Measurements from ENCODE around the gene YJU2. TPM values are rescaled to one million over a fixed set of nuclear protein-coding genes. Genes with fewer than 3 reads are reported as not detected.

The YJU2 gene
- 24.1 TPM for total RNA-seq

DNA sequence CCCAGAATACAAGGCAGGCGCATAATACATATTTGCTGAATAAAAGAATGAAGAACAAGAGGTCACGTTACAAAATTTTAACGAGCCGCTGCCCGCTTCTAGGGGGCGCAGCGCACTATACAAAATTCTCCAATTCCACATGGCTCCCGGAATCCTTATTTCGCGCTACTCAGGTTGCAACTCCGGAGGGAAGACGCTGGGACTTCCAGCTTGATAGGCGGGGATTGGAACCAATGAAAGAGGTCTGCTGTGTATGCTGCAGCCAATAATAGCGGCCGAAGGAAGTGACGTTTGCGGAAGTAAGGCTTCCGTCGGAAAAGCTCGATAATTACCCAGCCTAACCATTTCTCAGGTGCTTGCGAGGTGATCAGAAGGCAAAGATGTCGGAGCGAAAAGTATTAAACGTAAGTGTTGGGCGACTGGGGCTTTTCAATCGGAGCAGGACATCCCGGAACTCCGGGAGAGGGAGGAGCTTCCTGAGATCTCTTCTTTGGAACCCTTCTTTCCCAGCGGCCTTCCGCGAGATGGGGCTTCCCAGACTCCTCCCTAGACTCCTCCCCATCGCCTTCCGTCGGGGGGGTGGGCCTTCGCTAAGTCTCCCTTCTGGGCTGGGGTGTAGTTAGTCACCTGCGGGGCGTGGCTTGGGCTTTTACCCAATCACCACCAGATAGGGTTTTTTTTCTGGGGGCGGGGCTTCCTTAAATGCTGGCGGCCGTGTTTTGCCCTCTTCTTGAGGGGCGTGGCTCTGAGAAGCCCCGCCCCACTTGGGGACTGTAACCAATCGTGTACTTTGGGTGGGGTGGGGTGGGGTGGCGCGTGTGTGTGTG lies at the start of gene YJU2:
Gene YJU2 (plus strand): TSS at position 314 of the 827 bp plus-strand sequence. CDS start 67 bp downstream, at position 381.

DNA sequence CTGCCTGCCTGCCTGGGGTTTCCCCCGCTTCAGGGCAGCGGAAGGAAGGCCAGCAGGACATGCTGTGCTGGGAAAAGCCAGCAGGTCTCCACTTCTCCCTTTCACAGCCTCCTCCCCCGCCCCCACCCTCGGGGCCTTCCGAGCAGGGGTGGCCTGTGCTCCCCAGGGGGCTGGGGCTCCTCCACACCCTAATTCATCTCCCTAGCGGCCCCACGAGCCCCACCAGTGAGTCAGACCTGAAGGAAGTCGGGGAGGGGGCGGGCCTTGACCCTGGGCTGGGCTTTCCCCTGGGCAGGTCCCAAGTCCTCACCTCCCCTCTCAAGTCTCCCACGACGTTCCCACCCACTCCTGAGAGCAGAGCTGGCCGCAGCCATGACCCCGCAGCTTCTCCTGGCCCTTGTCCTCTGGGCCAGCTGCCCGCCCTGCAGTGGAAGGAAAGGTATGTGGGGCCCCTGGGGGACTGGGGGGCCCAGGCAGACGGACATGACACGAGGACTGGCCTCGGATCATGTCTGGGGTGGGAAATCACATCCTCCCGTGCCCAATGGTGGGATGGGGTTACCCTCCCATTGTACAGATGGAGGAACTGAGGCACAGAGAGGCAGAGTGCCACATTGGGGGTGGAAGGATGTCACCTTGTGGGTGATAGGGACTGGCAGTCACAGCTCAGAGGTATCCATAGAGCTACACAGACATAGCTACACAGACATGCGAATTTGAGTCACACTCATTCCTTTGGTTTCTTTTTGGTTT lies 17.5 kb upstream of the YJU2 start, which contains the start of gene EBI3:
Gene EBI3 (plus strand): TSS at position 345 of the 753 bp plus-strand sequence. CDS start 28 bp downstream, at position 373.

DNA sequence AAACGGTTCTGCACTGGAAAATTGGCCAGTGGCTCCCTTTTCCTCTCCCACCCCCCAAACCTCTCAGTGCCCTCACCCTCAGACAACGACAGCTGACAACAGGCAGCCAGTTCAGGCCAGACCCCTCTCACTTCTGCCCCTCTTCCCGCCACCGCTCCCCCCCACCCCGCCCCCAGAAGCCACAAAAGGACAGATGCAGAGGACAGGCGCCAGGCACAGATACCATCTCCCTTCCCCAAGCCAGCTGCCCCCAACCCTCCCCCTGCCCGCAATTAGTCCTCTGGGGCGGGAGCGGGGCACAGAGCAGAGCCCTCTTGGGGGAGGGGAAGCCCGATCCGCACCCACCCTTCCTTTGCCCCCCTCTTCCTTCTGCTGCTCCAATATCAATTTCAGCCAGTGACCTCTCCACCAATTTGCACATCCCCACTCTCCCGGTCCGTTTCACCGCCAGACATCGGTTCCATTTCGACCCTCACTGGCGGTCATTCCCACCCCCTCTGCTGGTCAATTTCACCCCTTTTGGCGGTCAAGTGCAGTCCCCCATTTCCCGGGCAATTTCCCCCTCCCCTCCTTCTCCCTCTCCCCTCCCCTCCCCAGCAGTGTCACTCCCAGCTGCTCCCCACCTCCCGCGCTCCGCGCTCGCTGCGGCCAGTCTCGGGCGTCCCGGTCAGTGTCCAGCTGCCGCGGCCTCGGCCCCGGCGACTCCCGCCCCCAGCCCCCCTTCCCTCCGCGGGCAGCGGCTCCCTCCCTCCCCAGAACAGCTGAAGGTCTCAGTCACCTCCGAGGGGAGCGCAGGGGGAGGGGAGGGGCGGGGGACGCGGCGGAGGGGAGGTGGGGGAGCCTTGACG lies 31.8 kb downstream of the YJU2 start, which contains the start of gene SHD:
Gene SHD (plus strand): TSS at position 848 of the 848 bp plus-strand sequence. CDS start 798 bp downstream, outside the sequence.

DNA sequence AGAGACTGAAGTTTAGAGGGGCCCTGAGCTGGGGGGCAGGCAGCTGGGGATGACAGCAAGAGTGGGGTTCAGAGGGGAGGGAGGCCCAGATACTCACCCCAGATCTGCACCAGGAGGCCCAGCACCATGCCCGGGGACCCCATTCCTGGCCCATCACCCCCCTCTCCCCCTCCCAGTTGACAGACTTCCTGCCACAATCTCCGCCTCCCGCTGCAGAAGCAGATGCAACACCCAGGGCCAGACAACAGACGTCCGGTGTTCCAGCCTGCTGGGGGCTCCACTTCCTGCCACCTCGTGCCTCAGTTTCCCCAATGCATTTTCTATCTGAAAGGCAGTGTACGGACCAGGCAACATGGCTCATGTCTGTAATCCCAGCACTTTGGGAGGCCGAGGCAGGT lies 55.4 kb downstream of the YJU2 start, which contains the start of gene TMIGD2:
Gene TMIGD2 (minus strand): TSS at position 147 of the 398 bp plus-strand sequence. CDS start 4 bp downstream, at position 143.

DNA sequence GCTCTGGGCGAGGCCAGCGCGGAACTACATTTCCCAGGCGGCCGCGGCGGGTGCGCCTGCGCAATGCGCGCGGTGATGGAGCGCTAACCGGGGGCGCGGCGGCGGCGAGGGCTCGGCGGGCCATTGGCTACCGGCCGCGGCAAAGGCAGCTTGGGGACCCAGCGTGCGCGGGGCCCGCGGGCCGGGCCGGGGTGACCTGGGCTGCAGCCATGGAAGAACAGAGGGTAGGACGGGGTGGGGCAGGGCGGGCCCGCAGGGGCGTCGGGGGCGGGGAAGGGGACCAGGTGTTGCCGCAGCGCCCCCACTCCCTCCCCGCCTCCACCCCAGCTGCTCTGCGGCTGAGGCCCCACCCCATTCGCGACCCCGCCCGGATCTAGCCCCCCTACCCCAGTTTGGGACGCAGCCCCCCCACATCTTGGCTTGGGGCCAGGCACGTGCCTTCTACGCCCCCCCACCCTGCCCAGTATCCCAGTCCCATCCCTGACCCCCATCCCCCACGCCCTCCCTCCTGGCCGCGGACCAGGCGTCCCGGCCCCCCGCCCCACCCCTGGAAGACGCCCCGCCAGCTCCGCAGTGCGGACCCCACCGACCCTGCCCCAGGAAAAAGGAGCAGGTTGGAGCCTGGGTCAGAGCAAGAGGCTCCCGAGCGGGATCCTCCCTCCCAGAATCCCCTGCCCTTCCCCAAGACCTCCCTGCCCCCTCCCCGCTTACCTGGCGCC lies 57.8 kb downstream of the YJU2 start, which contains the start of gene FSD1:
Gene FSD1 (plus strand): TSS at position 61 of the 719 bp plus-strand sequence. CDS start 149 bp downstream, at position 210.

Other genes starting within 250 kb of the YJU2 start
- gene PIAS4, start 239.3 kb upstream of the YJU2 start, total RNA-seq: 34.2 TPM
- 23.2 TPM for gene ZBTB7A, start 180.2 kb upstream of the YJU2 start, total RNA-seq
- gene MAP2K2, start 123.0 kb upstream of the YJU2 start, total RNA-seq: 99.1 TPM
- gene CREB3L3, start 93.4 kb upstream of the YJU2 start, total RNA-seq: 0.18 TPM
- gene SIRT6, start 64.5 kb upstream of the YJU2 start, total RNA-seq: 14.0 TPM
- 1.9 TPM for gene ANKRD24, start 64.4 kb upstream of the YJU2 start, total RNA-seq
- 0.82 TPM for gene EBI3, start 17.6 kb upstream of the YJU2 start, total RNA-seq
- gene SHD, start 32.2 kb downstream of the YJU2 start, total RNA-seq: 5.6 TPM
- gene TMIGD2, start 55.3 kb downstream of the YJU2 start, total RNA-seq: 0.70 TPM
- 2.9 TPM for gene FSD1, start 57.5 kb downstream of the YJU2 start, total RNA-seq
- 22.6 TPM for gene STAP2, start 91.7 kb downstream of the YJU2 start, total RNA-seq
- gene MPND, start 96.5 kb downstream of the YJU2 start, total RNA-seq: 14.0 TPM
- gene SH3GL1, start 153.5 kb downstream of the YJU2 start, total RNA-seq: 34.4 TPM
- gene CHAF1A, start 155.6 kb downstream of the YJU2 start, total RNA-seq: 15.5 TPM
- 146 TPM for gene UBXN6, start 210.7 kb downstream of the YJU2 start, total RNA-seq
- gene HDGFL2, start 225.2 kb downstream of the YJU2 start, total RNA-seq: 50.0 TPM